Parathyroid adenoma (tissue), 2 donors: ENCODE measurements around the gene RMND5A.

ENCODE experiments used
- H2AFZ ChIP-seq: fragments of 300-600 bp; sonication (generic); one replicate; pipeline ENCODE4 v1.7.0; 2017; ENCODE audit warnings: antibody characterized with exemption, mild to moderate bottlenecking
- H3K27ac ChIP-seq: fragments of 300-600 bp; sonication (generic); one replicate; pipeline ENCODE4 v1.7.0; 2017
- H3K27me3 ChIP-seq: fragments of 300-600 bp; sonication (generic); one replicate; pipeline ENCODE4 v1.7.0; 2017; ENCODE audit warnings: low read length; ENCODE audit not compliant: control insufficient read depth, insufficient read depth
- H3K36me3 ChIP-seq: fragments of 300-600 bp; sonication (generic); one replicate; pipeline ENCODE4 v1.7.0; 2017; ENCODE audit warnings: low read length; ENCODE audit not compliant: control insufficient read depth, insufficient read depth
- H3K4me1 ChIP-seq: fragments of 300-600 bp; sonication (generic); one replicate; pipeline ENCODE4 v1.7.0; 2017; ENCODE audit warnings: control low read depth
- H3K4me2 ChIP-seq: fragments of 300-600 bp; sonication (generic); one replicate; pipeline ENCODE4 v1.7.0; 2017; ENCODE audit warnings: low read length
- H3K4me3 ChIP-seq: fragments of 300-600 bp; sonication (generic); one replicate; pipeline ENCODE4 v1.7.0; 2017; ENCODE audit warnings: low read depth, low read length
- H3K79me2 ChIP-seq: fragments of 300-600 bp; sonication (generic); one replicate; pipeline ENCODE4 v1.7.0; 2017; ENCODE audit warnings: control low read depth
- H3K9ac ChIP-seq: fragments of 300-600 bp; sonication (generic); one replicate; pipeline ENCODE4 v1.7.0; 2017; ENCODE audit warnings: mild to moderate bottlenecking
- H3K9me3 ChIP-seq: fragments of 300-600 bp; sonication (generic); one replicate; pipeline ENCODE4 v1.7.0; 2017; ENCODE audit warnings: low read length; ENCODE audit not compliant: control insufficient read depth
- CTCF ChIP-seq: fragments of 300-600 bp; sonication (generic); IDR thresholded peaks from one replicate; pipeline ENCODE4 v1.7.0; 2017; ENCODE audit warnings: antibody characterized with exemption, mild to moderate bottlenecking
- donor health status: primary hyperparathyroidism.

The RMND5A gene

GRCh38 chr2:86793752-86794151 lies 73.7 kb downstream of the RMND5A start:
- H3K9me3 ChIP-seq = no peaks in the 10 kb centered on the region
- no peak overlapping the region for H3K4me2 ChIP-seq
- no peaks in the 10 kb centered on the region for H3K79me2 ChIP-seq
- H3K4me1 ChIP-seq = no peaks in the 10 kb centered on the region
- no peak for TF ChIP-seq CTCF
- no peak overlapping the region for H3K4me3 ChIP-seq
- no peak overlapping the region for H3K9ac ChIP-seq
- no peaks in the 10 kb centered on the region for H3K36me3 ChIP-seq
- peaks cover 5% of the 10 kb centered on the region for H3K27me3 ChIP-seq
- H3K27ac ChIP-seq = no peak overlapping the region
- no peak overlapping the region for H2AFZ ChIP-seq

DNA sequence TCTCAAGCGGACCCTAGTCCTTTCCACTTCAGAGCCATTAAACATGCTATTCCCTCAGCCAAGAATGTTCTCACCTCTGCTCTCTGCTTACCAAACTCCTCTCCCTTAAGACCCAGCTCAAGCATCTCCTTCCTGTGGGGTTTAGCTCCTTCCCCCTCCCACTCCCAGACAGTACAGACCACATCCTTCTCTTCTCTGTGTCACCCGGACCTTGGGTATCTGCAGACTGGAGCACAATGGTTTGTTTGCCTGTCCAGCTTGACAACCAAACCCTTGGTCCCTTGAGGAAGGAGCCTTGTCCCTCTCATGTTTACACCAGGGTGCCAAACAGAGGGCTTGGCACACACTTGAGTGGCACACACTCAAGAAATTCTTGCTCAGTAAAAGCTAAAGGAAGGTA lies 74.8 kb downstream of the RMND5A start:
- H2AFZ ChIP-seq = no peak overlapping the region
- no peak overlapping the region for H3K9ac ChIP-seq
- H3K4me2 ChIP-seq = no peak overlapping the region
- peaks cover 5% of the 10 kb centered on the region for H3K27me3 ChIP-seq
- H3K4me1 ChIP-seq = no peaks in the 10 kb centered on the region
- no peaks in the 10 kb centered on the region for H3K9me3 ChIP-seq
- H3K4me3 ChIP-seq = no peak overlapping the region
- no peaks in the 10 kb centered on the region for H3K79me2 ChIP-seq
- no peak for TF ChIP-seq CTCF
- no peak overlapping the region for H3K27ac ChIP-seq
- no peaks in the 10 kb centered on the region for H3K36me3 ChIP-seq

DNA sequence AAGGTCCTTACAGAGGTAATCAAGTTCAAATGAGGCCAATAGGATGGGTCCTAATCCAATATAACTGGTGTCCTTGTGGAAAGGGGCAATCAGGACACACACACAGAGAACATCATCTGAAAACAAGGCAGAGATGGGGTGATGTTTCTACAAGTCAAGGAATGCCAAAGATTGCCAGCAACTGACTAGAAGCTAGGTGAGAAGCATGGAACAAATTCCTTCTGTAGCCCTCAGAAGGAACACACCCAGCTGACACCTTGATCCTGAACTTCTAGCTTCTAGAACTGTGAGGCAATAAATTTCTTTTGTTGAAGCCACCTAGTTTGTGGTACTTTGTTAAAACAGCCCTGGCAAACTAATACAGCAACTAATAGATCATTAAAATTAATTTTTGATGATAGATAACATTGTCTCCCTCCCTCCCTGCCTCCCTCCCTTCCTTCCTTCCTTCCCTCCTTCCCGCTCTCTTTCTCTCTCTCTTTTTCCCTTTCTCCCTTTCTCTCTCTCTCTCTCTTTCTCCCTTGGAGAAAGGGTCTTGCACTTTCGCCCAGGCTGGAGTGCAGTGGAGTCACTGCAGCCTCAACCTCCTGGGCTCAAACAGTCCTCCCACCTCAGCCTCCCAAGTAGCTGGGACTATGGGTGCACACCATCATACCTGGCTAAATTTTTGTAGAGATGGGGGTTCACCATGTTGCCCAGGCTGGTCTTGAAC lies 80.9 kb downstream of the RMND5A start:
- no peak overlapping the region for H3K4me3 ChIP-seq
- no peak overlapping the region for H3K27ac ChIP-seq
- no peak overlapping the region for H3K4me2 ChIP-seq
- no peaks in the 10 kb centered on the region for H3K36me3 ChIP-seq
- H3K9me3 ChIP-seq = no peaks in the 10 kb centered on the region
- no peaks in the 10 kb centered on the region for H3K27me3 ChIP-seq
- no peak for TF ChIP-seq CTCF
- H3K79me2 ChIP-seq = no peaks in the 10 kb centered on the region
- H2AFZ ChIP-seq = no peak overlapping the region
- no peaks in the 10 kb centered on the region for H3K4me1 ChIP-seq
- no peak overlapping the region for H3K9ac ChIP-seq

DNA sequence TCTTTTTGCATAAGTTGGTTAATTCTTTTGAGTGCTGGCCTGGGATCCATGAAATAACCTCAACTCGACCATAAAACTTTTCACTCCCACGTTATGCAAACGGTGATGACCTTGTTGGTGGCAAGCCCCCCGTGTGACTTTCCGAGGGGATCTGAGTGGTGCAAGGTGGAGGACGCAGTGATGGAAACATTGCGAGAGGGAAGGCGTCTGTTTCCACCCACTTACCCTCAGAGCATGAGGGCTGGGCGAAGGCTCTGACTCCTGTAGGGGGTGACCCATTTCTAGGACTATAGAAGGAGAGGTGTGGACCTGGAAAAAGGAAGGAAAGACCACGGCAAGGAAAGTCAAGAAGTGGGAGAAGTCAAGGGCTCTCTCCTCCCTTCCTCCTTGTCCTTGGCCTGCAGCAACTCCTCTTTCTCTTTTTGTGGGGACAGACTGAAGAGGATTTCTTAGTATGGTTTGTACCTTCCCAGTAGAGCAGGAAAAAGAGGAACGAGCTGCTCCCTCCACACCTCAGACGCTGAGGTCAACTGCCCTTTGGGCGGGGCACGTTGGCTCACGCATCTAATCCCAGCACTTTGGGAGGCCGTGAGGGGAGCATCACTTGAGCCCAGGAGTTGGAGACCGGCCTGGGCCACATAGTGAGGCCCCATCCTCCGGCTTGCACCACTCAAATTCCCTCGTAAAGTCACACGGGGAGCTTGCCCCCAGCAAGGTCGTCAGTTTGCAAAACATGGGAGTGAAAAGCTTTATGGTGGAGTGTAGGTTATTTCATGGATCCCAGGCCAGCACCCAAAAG lies 86.2 kb downstream of the RMND5A start:
- Histone ChIP-seq H2AFZ (no peak overlapping the region), H3K4me1 (no peaks in the 10 kb centered on the region), H3K4me3 (no peak overlapping the region), H3K9ac (no peak overlapping the region), H3K27ac (no peak overlapping the region), H3K79me2 (no peaks in the 10 kb centered on the region), H3K27me3 (no peaks in the 10 kb centered on the region), H3K9me3 (no peaks in the 10 kb centered on the region), H3K4me2 (no peak overlapping the region), H3K36me3 (no peaks in the 10 kb centered on the region)
- TF ChIP-seq CTCF = no peak
